HepG2 (cell line): ENCODE results near the gene GOLGA8H.

Source experiments
- CBX2 ChIP-seq, 2 experiments: fragments of 200-600 bp in 1 of 2; sonication (generic); formaldehyde crosslinking in 1 of 2; IDR thresholded peaks; 2 replicates each; pipeline versions ENCODE4 v1.7.0 to v1.8.1; 2018 to 2022; ENCODE audit warnings: low read depth in 2 of 2, low read length in 1 of 2, mild to moderate bottlenecking in 1 of 2, missing genetic modification reagents in 1 of 2
- HDAC2 ChIP-seq: sonication (generic); formaldehyde crosslinking; IDR thresholded peaks from 2 replicates; pipeline ENCODE4 v1.4.0; 2020; ENCODE audit warnings: missing genetic modification reagents
- NR3C1 ChIP-seq: sonication (generic); formaldehyde crosslinking; IDR thresholded peaks from 2 replicates; pipeline ENCODE4 v1.4.0; 2020; ENCODE audit warnings: missing genetic modification reagents
- POLR2AphosphoS5 ChIP-seq: IDR thresholded peaks from 2 replicates; pipeline ENCODE4 v1.6.1; 2012; ENCODE audit warnings: low read depth, low read length
- SP4 ChIP-seq: sonication (generic); formaldehyde crosslinking; IDR thresholded peaks from 2 replicates; pipeline ENCODE4 v1.8.1; 2023; ENCODE audit warnings: mild to moderate bottlenecking, missing genetic modification reagents
- ZFX ChIP-seq: sonication (generic); formaldehyde crosslinking; IDR thresholded peaks from 2 replicates; pipeline ENCODE4 v1.4.0; 2020; ENCODE audit warnings: mild to moderate bottlenecking, low read depth, missing genetic modification reagents, moderate library complexity
- ZNF33A ChIP-seq: sonication (generic); formaldehyde crosslinking; IDR thresholded peaks from 2 replicates; pipeline ENCODE4 v1.5.1; 2020; ENCODE audit warnings: missing genetic modification reagents, mild to moderate bottlenecking, moderate library complexity, borderline replicate concordance
- ZNF879 ChIP-seq: sonication (generic); formaldehyde crosslinking; IDR thresholded peaks from 2 replicates; pipeline ENCODE4 v1.8.1; 2023; ENCODE audit warnings: missing genetic modification reagents
- TF ChIP-seq, protein P1 (sequence below), 2 experiments: IDR thresholded peaks; 2 replicates each; pipeline ENCODE4 v1.6.1; 2011 to 2012; ENCODE audit warnings: low read length in 2 of 2, borderline replicate concordance in 1 of 2, low read depth in 1 of 2, mild to moderate bottlenecking in 1 of 2, moderate library complexity in 1 of 2
- TF ChIP-seq, protein P2 (sequence below): sonication (generic); formaldehyde crosslinking; IDR thresholded peaks from 2 replicates; pipeline ENCODE4 v1.5.0; 2020; ENCODE audit warnings: mild to moderate bottlenecking, missing genetic modification reagents, moderate library complexity

DNA sequence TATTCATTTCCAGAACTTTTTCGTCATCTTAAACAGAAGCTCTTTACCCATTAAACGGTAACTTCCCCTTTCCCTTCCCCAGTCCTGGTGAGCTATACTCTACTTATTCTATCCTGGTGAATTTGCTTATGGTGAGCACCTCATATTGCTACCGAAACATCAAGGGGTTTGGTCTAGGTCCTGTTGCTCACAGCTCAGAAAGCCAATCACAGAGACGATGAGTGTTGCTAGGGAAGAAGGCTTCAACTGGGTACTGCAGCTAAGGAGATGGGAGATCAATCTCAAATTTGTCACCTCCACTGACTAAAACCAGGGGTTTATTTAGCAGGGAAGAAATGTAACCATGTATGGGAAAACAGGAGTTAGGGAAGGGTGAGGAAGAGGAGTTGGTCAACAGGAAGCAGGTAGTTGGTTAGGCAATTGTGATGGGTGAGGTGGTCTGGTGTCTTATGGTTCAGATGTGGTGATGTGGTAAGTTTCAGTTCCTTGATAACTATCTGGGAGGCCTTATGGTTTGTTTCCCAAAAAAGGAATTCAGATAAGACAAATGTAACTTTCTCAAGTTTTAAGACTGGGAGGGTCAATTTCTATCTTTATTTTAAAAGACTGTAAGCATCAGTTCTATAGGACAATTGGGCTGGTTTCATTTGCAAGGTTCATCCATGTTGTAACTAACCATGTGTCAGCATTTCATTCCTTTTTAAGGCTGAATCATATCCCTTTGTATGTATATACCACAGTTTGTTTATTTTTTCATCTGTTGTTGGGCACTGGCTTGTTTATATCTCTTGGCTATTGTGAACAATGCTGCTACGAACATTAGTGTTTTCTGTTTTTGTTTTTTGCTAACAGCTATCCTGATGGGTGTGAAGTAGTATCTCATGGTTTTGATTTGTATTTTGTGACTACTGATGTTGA is 46.4 kb downstream of the GOLGA8H start:
- TF ChIP-seq, protein P1, sequence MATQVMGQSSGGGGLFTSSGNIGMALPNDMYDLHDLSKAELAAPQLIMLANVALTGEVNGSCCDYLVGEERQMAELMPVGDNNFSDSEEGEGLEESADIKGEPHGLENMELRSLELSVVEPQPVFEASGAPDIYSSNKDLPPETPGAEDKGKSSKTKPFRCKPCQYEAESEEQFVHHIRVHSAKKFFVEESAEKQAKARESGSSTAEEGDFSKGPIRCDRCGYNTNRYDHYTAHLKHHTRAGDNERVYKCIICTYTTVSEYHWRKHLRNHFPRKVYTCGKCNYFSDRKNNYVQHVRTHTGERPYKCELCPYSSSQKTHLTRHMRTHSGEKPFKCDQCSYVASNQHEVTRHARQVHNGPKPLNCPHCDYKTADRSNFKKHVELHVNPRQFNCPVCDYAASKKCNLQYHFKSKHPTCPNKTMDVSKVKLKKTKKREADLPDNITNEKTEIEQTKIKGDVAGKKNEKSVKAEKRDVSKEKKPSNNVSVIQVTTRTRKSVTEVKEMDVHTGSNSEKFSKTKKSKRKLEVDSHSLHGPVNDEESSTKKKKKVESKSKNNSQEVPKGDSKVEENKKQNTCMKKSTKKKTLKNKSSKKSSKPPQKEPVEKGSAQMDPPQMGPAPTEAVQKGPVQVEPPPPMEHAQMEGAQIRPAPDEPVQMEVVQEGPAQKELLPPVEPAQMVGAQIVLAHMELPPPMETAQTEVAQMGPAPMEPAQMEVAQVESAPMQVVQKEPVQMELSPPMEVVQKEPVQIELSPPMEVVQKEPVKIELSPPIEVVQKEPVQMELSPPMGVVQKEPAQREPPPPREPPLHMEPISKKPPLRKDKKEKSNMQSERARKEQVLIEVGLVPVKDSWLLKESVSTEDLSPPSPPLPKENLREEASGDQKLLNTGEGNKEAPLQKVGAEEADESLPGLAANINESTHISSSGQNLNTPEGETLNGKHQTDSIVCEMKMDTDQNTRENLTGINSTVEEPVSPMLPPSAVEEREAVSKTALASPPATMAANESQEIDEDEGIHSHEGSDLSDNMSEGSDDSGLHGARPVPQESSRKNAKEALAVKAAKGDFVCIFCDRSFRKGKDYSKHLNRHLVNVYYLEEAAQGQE (IDR thresholded peaks at IDR 0.05; ENCODE audit: borderline replicate concordance in 1 of 2, low read depth in 1 of 2, low read length in 2 of 2), result no peak
- TF ChIP-seq ZNF33A (CRISPR knock-in tag) (no peak), POLR2AphosphoS5 (no peak), NR3C1 (CRISPR knock-in tag) (no peak), SP4 (CRISPR knock-in tag) (no peak), ZNF879 (no peak), ZFX (CRISPR knock-in tag) (no peak), CBX2 (IDR thresholded peaks at IDR 0.05; ENCODE audit: low read depth, low read length) (no peak), CBX2 (CRISPR knock-in tag; IDR thresholded peaks at IDR 0.05; ENCODE audit: low read depth) (no peak), HDAC2 (CRISPR knock-in tag) (no peak)
- TF ChIP-seq, protein P2, sequence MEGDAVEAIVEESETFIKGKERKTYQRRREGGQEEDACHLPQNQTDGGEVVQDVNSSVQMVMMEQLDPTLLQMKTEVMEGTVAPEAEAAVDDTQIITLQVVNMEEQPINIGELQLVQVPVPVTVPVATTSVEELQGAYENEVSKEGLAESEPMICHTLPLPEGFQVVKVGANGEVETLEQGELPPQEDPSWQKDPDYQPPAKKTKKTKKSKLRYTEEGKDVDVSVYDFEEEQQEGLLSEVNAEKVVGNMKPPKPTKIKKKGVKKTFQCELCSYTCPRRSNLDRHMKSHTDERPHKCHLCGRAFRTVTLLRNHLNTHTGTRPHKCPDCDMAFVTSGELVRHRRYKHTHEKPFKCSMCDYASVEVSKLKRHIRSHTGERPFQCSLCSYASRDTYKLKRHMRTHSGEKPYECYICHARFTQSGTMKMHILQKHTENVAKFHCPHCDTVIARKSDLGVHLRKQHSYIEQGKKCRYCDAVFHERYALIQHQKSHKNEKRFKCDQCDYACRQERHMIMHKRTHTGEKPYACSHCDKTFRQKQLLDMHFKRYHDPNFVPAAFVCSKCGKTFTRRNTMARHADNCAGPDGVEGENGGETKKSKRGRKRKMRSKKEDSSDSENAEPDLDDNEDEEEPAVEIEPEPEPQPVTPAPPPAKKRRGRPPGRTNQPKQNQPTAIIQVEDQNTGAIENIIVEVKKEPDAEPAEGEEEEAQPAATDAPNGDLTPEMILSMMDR, result no peak
